ENCODE results near the gene PTPRC.
"Not testable (repeated sequence)": the region's sequence is repeated elsewhere in the genome, so short reads cannot be mapped to it uniquely, and the experiment has no call there.

Gene PTPRC

GRCh38 chr1:198638894-198639635 is at the start of gene PTPRC:
Gene PTPRC (plus strand): TSS chr1:198639040. CDS start chr1:198639269, 229 bp downstream.
- DNase-seq, result no peak

DNA sequence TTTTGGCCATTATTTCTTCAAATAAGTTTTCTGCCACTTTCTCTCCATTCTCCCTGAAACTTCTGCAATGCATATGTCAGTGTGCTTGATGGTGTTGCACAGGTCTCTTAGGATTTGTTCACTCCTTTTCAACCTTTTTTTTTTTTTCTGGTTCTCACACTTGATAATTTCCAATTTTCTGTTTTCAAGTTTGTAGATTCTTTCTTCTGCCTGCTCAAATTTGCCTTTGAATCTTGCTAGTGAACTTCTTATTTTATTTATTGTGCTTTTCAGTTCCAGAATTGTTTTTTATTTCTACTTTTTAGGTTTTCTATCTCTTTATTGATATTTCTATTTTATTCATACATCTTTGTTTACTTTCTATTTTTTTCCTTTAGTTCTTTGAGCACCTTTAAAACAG is 48.4 kb upstream of the PTPRC start:
- DNase-seq, result no peak

DNA sequence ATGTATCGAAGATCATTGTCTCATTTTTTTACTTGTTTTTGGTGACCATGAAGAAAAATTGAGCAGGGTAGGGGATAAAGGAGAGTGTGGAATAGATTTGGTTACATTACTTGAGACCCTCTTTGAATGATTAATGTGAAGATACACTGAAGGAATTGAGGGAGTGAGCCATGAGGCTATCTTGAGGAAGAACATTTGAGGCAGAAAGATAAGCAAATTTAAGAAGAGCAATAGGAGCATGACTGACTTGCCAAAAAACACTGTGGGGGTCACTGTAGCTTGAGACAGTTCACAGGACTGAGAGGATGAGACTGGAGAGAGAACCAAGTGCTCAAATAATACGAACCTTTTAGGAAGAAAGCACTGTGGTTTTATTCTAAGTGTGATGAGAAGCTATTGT is 43.1 kb upstream of the PTPRC start:
- DNase-seq, result no peak

DNA sequence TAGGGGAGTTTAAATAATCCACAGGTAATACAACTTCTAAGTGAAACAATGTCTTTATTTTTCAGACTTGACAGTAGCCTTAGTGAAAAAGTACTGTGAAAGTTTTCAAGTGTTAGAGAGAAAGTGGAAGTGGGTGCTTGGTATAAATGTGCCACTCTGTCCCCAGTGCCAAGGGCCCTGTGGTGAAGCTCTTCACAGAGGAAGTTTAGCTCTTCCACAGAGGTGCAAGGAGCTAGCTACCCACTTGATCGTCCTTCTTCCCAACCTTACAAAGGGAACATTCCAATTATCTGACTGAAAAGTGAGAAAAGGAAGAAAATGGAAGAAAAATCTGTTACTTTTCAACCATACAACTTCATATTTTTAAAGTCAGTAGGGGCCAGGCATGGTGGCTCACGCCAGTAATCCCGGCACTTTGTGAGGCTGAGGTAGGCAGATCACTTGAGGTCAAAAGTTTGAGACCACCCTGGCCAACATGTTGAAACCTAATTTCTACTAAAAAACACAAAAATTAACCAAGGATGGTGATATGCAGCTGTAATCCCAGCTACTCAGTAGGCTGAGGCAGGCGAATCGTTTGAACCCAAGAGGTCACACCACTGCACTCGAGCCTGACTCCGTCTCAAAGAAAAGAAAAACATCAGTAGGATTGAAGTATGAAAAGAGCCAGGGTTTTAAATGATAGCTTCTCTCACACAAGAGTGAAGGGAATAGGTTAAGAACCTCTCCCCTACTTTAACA is 41.0 kb upstream of the PTPRC start:
- DNase-seq, result no peak

DNA sequence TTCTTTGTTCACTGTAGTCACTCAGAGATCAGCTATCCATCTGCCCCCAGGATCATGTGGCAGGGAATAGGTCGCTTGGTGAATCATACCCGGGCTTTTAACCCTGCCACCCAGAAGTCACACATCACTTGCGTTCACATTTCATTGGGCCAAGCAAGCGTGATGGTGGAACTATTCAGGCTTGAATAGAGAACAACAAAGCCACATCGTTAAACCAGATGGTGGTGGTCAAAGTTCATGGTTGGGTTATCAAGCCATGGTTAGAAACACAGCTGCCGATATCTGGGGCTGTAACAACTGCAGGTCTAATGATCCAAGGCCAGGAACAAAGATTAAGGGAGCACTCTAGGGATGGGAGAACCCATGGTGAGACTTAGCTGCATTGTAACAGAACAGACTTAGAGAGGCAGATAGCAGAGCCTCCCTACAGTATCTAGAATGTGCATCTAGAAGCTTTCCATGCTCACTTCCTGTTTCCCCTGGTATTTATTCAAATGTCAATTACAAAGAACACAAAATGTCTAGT is 40.0 kb upstream of the PTPRC start:
- no peak for DNase-seq

DNA sequence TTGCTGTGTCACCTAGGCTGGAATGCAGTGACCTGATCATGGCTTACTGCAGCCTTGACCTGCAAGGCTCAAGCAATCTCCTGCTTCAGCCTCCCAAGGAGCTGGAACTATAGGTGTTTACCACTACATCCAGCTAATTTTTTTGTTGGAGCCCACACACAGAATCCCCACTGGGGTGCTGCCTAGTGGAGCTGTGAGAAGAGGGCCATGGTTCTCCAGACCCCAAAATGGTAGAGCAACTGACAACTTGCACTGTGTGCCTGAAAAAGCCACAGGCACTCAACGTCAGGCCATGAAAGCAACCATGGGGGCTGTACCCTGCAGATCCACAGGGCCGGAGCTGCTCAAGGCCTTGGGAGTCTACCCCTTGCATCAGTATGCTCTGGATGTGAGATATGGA is 39.1 kb upstream of the PTPRC start:
- DNase-seq, result no peak

GRCh38 chr1:198600906-198601305 is 37.9 kb upstream of the PTPRC start:
- no peak for DNase-seq

DNA sequence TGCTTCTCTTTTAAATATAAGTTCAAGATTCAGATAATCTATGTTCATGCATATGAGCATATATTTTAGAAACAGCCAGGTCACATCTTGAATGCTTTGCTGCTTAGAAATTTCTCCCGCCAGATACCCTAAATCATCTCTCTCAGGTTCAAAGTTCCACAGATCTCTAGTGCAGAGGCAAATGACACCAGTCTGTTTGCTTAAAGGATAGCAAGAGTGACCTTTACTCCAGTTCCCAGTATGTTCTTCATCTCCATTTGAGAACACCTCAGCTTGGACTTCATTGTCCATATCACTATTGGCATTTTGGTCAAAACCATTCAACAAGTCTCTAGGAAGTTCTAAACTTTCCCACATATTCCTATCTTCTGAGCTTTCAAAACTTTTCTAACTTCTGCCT is 37.5 kb upstream of the PTPRC start:
- DNase-seq, result not testable (repeated sequence)

GRCh38 chr1:198601936-198602889 is 36.6 kb upstream of the PTPRC start:
- no peak for DNase-seq

GRCh38 chr1:198604975-198605374 is 33.9 kb upstream of the PTPRC start:
- DNase-seq, result no peak

DNA sequence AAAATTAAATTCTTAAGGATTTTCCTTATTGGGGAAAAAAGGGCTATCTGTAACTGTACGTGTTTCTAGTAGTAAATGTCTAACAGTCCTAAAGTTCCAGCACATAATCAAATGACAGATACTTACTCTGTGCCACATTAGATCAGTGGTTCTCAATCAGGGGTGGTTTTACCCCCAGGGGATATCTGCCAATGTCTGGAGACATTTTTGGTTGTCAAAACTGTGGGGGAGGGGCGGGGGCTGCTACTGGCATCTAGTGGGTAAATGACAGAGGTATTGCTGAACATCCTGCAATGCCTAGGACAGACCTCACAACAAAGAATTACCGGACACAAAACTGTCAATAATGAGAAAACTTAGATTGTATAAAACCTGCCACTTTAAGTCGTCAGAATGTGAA is 33.4 kb upstream of the PTPRC start:
- DNase-seq, result no peak

GRCh38 chr1:198606020-198606438 is 32.8 kb upstream of the PTPRC start:
- no peak for DNase-seq

DNA sequence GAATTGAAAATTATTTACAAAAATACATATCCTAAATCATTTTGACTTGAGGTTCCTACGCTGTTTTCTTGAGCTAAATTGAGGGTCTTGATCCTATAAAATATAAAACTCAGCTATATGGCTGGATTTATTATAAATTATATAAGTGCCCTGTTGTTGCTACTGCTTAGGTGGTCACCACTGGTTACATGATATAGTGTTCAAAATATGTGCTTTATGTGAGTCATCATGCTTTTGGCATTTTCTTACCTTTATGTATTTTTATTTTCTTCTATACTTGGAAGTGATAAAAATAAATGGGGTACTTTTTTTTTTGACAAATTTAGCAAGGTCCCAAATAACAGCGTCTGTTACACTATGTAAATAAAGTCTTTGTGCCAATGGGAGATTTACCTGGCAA is 31.1 kb upstream of the PTPRC start:
- no peak for DNase-seq

DNA sequence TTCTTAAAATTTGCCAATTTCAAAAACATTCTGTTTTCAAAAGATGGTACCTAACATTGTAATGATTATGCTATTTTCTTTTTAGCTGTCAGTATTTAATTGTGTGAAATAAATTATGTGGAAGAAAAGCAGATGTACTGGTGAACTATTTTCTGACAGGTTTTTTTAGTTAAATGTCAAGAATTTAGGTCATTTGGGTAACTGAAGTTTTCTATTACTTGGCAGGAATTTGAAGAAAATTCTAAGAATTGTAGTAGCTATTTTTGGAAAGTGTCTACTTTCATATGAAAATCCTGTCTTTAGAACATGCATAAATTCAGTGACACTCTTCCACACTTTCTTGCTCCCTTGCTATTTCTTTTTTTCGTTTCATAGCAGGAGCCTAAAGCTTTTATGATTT is 28.5 kb upstream of the PTPRC start:
- no peak for DNase-seq

DNA sequence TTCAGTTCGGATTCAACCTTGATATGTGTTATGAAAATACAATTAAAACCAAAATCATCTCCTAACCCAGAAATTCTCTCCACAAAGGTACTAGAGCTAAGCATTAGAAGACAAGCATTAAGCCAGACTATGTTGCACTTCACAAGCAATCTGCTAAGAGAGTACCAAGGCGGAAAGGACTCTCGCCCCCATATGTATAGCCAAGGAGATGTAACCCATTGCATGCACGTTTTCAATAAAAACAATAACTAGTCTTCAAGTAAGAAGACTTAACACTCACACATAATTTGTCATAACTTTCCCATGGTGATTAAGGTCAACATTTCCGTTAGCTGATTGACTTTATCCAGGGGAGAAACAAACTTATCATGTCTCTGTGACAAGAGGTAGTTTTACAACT is 27.6 kb upstream of the PTPRC start:
- DNase-seq, result no peak

DNA sequence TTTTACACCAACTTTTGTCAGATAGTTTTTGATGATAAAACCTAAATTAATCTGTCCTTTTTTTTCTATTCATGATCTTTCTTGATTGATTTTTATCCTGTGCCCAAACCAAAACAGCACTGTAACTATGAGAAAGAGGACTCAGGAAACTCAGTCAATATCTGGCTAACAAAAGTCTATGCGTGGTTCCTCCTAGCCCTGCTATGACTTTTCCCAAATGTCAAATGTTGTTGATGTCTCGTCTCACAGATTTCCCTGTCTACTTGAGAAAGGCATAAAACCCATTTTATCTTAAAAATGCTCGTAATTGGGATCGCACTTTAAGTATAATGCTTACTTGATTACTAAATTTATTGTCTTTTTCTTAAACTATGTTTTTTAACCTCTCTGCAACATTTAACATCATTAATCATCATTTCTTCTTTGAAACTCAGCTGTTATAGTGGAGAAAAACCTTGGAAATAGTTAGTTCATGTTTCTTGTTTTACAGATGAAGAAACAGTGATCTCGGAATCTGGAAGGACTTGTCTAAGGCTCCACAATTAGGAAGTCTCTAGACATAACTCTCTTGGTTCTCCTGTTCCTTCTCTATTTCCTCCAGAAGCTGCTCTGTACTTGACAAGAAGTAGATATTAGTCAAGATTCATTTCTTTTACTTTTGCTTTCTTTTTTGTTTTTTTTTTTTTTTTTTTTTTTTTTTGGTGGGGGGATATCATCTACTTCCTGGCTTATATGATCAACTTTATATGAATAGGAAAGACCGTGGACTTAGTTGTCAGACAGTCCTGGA is 26.2 kb upstream of the PTPRC start:
- DNase-seq, result no peak

- DNase-seq, result no peak
Measured at GRCh38 chr1:198617406-198617805, 21.4 kb upstream of the PTPRC start.

- no peak for DNase-seq
Measured at GRCh38 chr1:198619375-198620140, 19.3 kb upstream of the PTPRC start.

GRCh38 chr1:198620218-198620617 is 18.6 kb upstream of the PTPRC start:
- no peak for DNase-seq

GRCh38 chr1:198620951-198621824 is 17.7 kb upstream of the PTPRC start:
- DNase-seq, result peak; percentile 73

Data from stimulated activated CD8-positive, alpha-beta memory T cell treated with anti-CD3 and anti-CD28 coated beads, Interleukin-4, amount 100 ng/mL, for 48 hours (primary cell).